ENCODE results near the gene FN1.
"Not testable (repeated sequence)": the region's sequence is repeated elsewhere in the genome, so short reads cannot be mapped to it uniquely, and the experiment has no call there.

The FN1 gene

GRCh38 chr2:215368493-215368809 lies 67.4 kb downstream of the FN1 start:
- ATAC-seq (replicated peaks) (no peak), DNase-seq (no peak)
- no peaks in the 10 kb centered on the region for H3K27me3 Mint-ChIP-seq
- H3K27ac Mint-ChIP-seq: no peak overlapping the region
- peaks cover 8% of the 10 kb centered on the region in 2 donors for H3K4me1 Mint-ChIP-seq
- H3K36me3 Mint-ChIP-seq: peaks cover 24 to 28% of the 10 kb centered on the region in 2 donors
- no peak overlapping the region for H3K4me3 Mint-ChIP-seq
- peaks cover 0 to 2% of the 10 kb centered on the region in 2 donors for H3K9me3 Mint-ChIP-seq

GRCh38 chr2:215367662-215368492 lies 68.0 kb downstream of the FN1 start:
- no peak overlapping the region for H3K4me3 Mint-ChIP-seq
- DNase-seq (no peak), ATAC-seq (replicated peaks) (no peak)
- H3K27me3 Mint-ChIP-seq: no peaks in the 10 kb centered on the region
- peaks cover 25 to 30% of the 10 kb centered on the region in 2 donors for H3K36me3 Mint-ChIP-seq
- H3K9me3 Mint-ChIP-seq: peaks cover 0 to 2% of the 10 kb centered on the region in 2 donors
- H3K27ac Mint-ChIP-seq: no peak overlapping the region
- H3K4me1 Mint-ChIP-seq: peaks cover 12 to 13% of the 10 kb centered on the region in 2 donors

GRCh38 chr2:215366440-215367032 lies 69.3 kb downstream of the FN1 start:
- ATAC-seq (replicated peaks) (no peak), DNase-seq (no peak)
- Mint-ChIP-seq H3K9me3 (peaks cover 0 to 2% of the 10 kb centered on the region in 2 donors), H3K36me3 (peaks cover 32 to 37% of the 10 kb centered on the region in 2 donors), H3K4me1 (peaks cover 12 to 24% of the 10 kb centered on the region in 2 donors), H3K27me3 (no peaks in the 10 kb centered on the region), H3K4me3 (no peak overlapping the region), H3K27ac (no peak overlapping the region)

GRCh38 chr2:215365184-215365658 lies 70.6 kb downstream of the FN1 start:
- Mint-ChIP-seq H3K4me3 (no peak overlapping the region), H3K9me3 (peaks cover 0 to under 1% of the 10 kb centered on the region in 2 donors), H3K4me1 (peaks cover 12 to 24% of the 10 kb centered on the region in 2 donors)

GRCh38 chr2:215364157-215365155 lies 71.4 kb downstream of the FN1 start:
- H3K36me3 Mint-ChIP-seq: peaks cover 33 to 41% of the 10 kb centered on the region in 2 donors
- H3K4me1 Mint-ChIP-seq: peaks cover 12 to 24% of the 10 kb centered on the region in 2 donors
- no peak overlapping the region for H3K4me3 Mint-ChIP-seq
- H3K27me3 Mint-ChIP-seq: no peaks in the 10 kb centered on the region
- no peak overlapping the region for H3K27ac Mint-ChIP-seq
- no peaks in the 10 kb centered on the region for H3K9me3 Mint-ChIP-seq
- ATAC-seq (replicated peaks) (peak in 1 of 2 donors; percentile 46), DNase-seq (no peak)

More at GRCh38 chr2:215365184-215365658, 70.6 kb downstream of the FN1 start:
- no peaks in the 10 kb centered on the region for H3K27me3 Mint-ChIP-seq
- H3K36me3 Mint-ChIP-seq: peaks cover 35 to 41% of the 10 kb centered on the region in 2 donors
- DNase-seq: no peak
- ATAC-seq (replicated peaks): peak in 1 of 2 donors; percentile 25
- no peak overlapping the region for H3K27ac Mint-ChIP-seq

GRCh38 chr2:215363461-215364156 lies 72.3 kb downstream of the FN1 start:
- H3K4me1 Mint-ChIP-seq: peaks cover 12 to 24% of the 10 kb centered on the region in 2 donors
- H3K9me3 Mint-ChIP-seq: no peaks in the 10 kb centered on the region
- H3K4me3 Mint-ChIP-seq: no peak overlapping the region
- H3K36me3 Mint-ChIP-seq: peaks cover 33 to 41% of the 10 kb centered on the region in 2 donors
- H3K27ac Mint-ChIP-seq: peak overlapping the region; percentile 25
- DNase-seq: no peak
- H3K27me3 Mint-ChIP-seq: no peaks in the 10 kb centered on the region
- ATAC-seq (replicated peaks): peak; percentile 38 to 47

GRCh38 chr2:215363039-215363438 lies 72.8 kb downstream of the FN1 start:
- no peaks in the 10 kb centered on the region for H3K9me3 Mint-ChIP-seq
- H3K36me3 Mint-ChIP-seq: peaks cover 31 to 41% of the 10 kb centered on the region in 2 donors
- peak overlapping the region; percentile 25 for H3K27ac Mint-ChIP-seq
- H3K4me1 Mint-ChIP-seq: peaks cover 12 to 24% of the 10 kb centered on the region in 2 donors
- H3K27me3 Mint-ChIP-seq: no peaks in the 10 kb centered on the region
- H3K4me3 Mint-ChIP-seq: no peak overlapping the region
- DNase-seq: no peak
- ATAC-seq (replicated peaks): peak; percentile 61 to 67

- peaks cover 12 to 24% of the 10 kb centered on the region in 2 donors for H3K4me1 Mint-ChIP-seq
- DNase-seq (no peak), ATAC-seq (replicated peaks) (no peak)
- H3K36me3 Mint-ChIP-seq: peaks cover 30 to 37% of the 10 kb centered on the region in 2 donors
- no peaks in the 10 kb centered on the region for H3K9me3 Mint-ChIP-seq
- H3K27me3 Mint-ChIP-seq: no peaks in the 10 kb centered on the region
- no peak overlapping the region for H3K4me3 Mint-ChIP-seq
- H3K27ac Mint-ChIP-seq: no peak overlapping the region
Observed at GRCh38 chr2:215362562-215362904, 73.3 kb downstream of the FN1 start.

GRCh38 chr2:215361876-215362561 lies 73.8 kb downstream of the FN1 start:
- ATAC-seq (replicated peaks) (no peak), DNase-seq (no peak)
- no peak overlapping the region for H3K4me3 Mint-ChIP-seq
- no peak overlapping the region for H3K27ac Mint-ChIP-seq
- H3K4me1 Mint-ChIP-seq: peaks cover 12 to 24% of the 10 kb centered on the region in 2 donors
- H3K36me3 Mint-ChIP-seq: peaks cover 30 to 37% of the 10 kb centered on the region in 2 donors
- no peaks in the 10 kb centered on the region for H3K27me3 Mint-ChIP-seq
- no peaks in the 10 kb centered on the region for H3K9me3 Mint-ChIP-seq

- Mint-ChIP-seq H3K27ac (no peak overlapping the region), H3K36me3 (peaks cover 37 to 43% of the 10 kb centered on the region in 2 donors)
Observed at GRCh38 chr2:215361211-215361875, 74.5 kb downstream of the FN1 start.

GRCh38 chr2:215360596-215360995 lies 75.3 kb downstream of the FN1 start:
- Mint-ChIP-seq H3K4me1 (peaks cover 12 to 24% of the 10 kb centered on the region in 2 donors), H3K9me3 (no peaks in the 10 kb centered on the region), H3K4me3 (no peak overlapping the region), H3K36me3 (peaks cover 38 to 48% of the 10 kb centered on the region in 2 donors), H3K27me3 (no peaks in the 10 kb centered on the region), H3K27ac (no peak overlapping the region)
- ATAC-seq (replicated peaks) (no peak), DNase-seq (no peak)

More at GRCh38 chr2:215361211-215361875, 74.5 kb downstream of the FN1 start:
- H3K27me3 Mint-ChIP-seq: no peaks in the 10 kb centered on the region
- ATAC-seq (replicated peaks) (no peak), DNase-seq (no peak)
- no peak overlapping the region for H3K4me3 Mint-ChIP-seq
- H3K4me1 Mint-ChIP-seq: peaks cover 12 to 24% of the 10 kb centered on the region in 2 donors
- H3K9me3 Mint-ChIP-seq: no peaks in the 10 kb centered on the region

GRCh38 chr2:215360059-215360458 lies 75.8 kb downstream of the FN1 start:
- Mint-ChIP-seq H3K36me3 (peaks cover 38 to 49% of the 10 kb centered on the region in 2 donors), H3K4me1 (peaks cover 9 to 24% of the 10 kb centered on the region in 2 donors)
- not testable (repeated sequence) for H3K9me3 Mint-ChIP-seq; H3K4me3 Mint-ChIP-seq; H3K27me3 Mint-ChIP-seq; H3K27ac Mint-ChIP-seq; ATAC-seq (replicated peaks); DNase-seq

- DNase-seq (no peak), ATAC-seq (replicated peaks) (no peak)
- H3K4me1 Mint-ChIP-seq: peaks cover 6 to 24% of the 10 kb centered on the region in 2 donors
- H3K27ac Mint-ChIP-seq: no peak overlapping the region
- no peaks in the 10 kb centered on the region for H3K9me3 Mint-ChIP-seq
- H3K4me3 Mint-ChIP-seq: no peak overlapping the region
- no peaks in the 10 kb centered on the region for H3K27me3 Mint-ChIP-seq
- H3K36me3 Mint-ChIP-seq: peaks cover 39 to 49% of the 10 kb centered on the region in 2 donors
Observed at GRCh38 chr2:215359576-215359922, 76.3 kb downstream of the FN1 start.
